WERI-Rb-1 (cell line): ENCODE measurements around the gene TSPAN18.
A peak's percentile ranks its signal among the peaks of the same experiment; 100 is the strongest.

Experiments
- DNase-seq: peaks from one replicate; pipeline ENCODE4 v3.0.0-alpha.2; 2020
- H3K27ac ChIP-seq: fragments of 250-450 bp; sonication (Bioruptor Pico); 2 replicates; pipeline ENCODE4 v1.5.1; 2020; ENCODE audit warnings: mild to moderate bottlenecking, moderate library complexity
- H3K27me3 ChIP-seq: fragments of 250-450 bp; sonication (Bioruptor Pico); 2 replicates; pipeline ENCODE4 v1.5.1; 2021; ENCODE audit warnings: mild to moderate bottlenecking, low read depth, moderate library complexity; ENCODE audit not compliant: insufficient read depth, severe bottlenecking
- H3K36me3 ChIP-seq: fragments of 250-450 bp; sonication (Bioruptor Pico); 2 replicates; pipeline ENCODE4 v1.5.1; 2020; ENCODE audit warnings: mild to moderate bottlenecking, moderate library complexity
- H3K4me3 ChIP-seq: 2 replicates; pipeline ENCODE4 v1.5.1; 2011; ENCODE audit warnings: low read depth, mild to moderate bottlenecking, control low read depth, low read length
- H3K9me3 ChIP-seq: fragments of 250-450 bp; sonication (Bioruptor Pico); 2 replicates; pipeline ENCODE4 v1.5.1; 2021; ENCODE audit warnings: mild to moderate bottlenecking, moderate library complexity; ENCODE audit not compliant: severe bottlenecking
- TF ChIP-seq, protein P1 (sequence below): IDR thresholded peaks from 2 replicates; pipeline ENCODE4 v1.5.1; 2011; ENCODE audit warnings: low read depth, mild to moderate bottlenecking, control low read depth, inconsistent platforms, low read length

TSPAN18 gene

DNA sequence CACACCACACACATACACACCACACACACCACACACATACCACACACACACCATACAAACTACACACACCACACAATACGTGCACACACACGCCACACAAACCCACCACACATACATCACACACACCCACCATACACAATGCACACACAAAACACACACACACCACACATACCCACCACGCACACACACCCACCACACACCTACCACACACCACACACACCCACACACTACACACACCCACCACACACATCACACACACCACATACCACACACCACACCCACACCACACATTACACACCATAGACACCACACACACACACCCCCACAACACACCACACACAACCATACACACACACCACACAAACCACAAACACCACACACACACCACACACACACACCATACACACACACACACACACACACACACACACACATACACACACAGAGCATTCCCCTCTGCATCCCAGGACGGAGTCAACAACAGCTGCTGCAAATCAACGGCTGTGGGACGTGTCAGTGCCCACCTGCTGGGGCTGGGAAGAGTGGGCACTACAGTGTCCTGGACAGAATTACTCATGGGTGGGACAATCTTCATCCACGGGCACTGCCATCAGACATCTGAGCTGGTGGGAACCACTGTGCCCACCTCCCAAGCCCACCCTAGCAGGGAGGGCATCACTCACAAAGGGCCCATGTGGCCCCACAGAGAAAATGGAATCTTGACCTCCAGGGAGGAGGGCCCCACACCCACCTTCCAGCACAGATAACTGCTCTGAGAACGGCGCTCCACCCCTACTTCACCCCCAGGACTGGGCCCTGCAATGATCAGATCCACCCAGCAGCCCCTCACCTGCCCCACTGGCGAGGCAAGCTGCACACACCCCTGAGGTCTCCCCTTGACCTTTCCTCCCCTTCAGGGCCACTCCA lies 215.5 kb downstream of the TSPAN18 start:
- Histone ChIP-seq H3K27me3 (no peaks in the 10 kb centered on the region), H3K9me3 (no peaks in the 10 kb centered on the region), H3K4me3 (no peak overlapping the region), H3K36me3 (peaks cover 79% of the 10 kb centered on the region), H3K27ac (no peak overlapping the region; the same call in 1 of the 2 replicates)
- TF ChIP-seq, protein P1, sequence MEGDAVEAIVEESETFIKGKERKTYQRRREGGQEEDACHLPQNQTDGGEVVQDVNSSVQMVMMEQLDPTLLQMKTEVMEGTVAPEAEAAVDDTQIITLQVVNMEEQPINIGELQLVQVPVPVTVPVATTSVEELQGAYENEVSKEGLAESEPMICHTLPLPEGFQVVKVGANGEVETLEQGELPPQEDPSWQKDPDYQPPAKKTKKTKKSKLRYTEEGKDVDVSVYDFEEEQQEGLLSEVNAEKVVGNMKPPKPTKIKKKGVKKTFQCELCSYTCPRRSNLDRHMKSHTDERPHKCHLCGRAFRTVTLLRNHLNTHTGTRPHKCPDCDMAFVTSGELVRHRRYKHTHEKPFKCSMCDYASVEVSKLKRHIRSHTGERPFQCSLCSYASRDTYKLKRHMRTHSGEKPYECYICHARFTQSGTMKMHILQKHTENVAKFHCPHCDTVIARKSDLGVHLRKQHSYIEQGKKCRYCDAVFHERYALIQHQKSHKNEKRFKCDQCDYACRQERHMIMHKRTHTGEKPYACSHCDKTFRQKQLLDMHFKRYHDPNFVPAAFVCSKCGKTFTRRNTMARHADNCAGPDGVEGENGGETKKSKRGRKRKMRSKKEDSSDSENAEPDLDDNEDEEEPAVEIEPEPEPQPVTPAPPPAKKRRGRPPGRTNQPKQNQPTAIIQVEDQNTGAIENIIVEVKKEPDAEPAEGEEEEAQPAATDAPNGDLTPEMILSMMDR: no peak
- no peak for DNase-seq

DNA sequence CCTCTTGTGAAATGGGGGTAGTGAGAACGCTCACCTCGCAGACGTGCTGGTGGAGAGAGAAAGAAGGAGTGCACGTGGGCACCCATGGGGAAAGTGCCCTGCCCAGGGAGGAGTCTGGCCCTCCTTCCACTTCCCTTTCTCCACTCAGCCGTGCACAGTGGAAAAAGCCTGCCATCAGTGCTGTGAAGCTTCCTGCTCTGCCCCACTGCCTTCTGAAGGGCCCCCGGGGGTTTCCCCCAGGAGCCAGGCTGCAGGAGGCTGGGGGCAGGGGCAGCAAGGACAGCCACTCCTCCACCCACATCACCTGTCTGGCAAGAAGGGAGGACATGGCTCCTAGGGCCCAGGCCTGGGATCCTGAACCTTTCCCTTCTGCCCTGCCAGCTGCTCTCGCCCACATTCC lies 216.4 kb downstream of the TSPAN18 start:
- H3K4me3 ChIP-seq: no peak overlapping the region
- H3K36me3 ChIP-seq: peaks cover 79% of the 10 kb centered on the region
- no peaks in the 10 kb centered on the region for H3K27me3 ChIP-seq
- H3K9me3 ChIP-seq: no peaks in the 10 kb centered on the region
- no peak overlapping the region; the same call in 1 of the 2 replicates for H3K27ac ChIP-seq
- TF ChIP-seq, protein P1: no peak
- DNase-seq: no peak

DNA sequence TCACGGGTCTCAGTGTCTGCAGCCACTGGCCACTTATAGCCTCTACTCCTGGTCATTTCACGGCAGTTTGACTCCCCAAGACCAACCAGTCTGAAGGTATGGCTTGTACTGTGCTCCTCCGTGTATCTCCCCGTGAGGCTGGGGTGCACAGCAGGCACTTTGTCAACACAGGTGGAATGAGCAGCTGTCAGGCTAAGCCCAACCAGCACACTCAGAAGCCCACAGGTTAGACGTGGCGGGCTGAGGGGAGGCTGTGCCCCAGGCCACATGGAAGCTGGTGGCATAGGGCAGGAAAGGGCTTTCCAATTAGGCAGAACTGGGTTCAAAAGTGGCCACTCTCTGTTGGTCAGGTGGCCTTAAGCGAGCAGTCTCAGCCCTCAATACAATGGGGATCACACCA lies 216.9 kb downstream of the TSPAN18 start:
- Histone ChIP-seq H3K27ac (no peak overlapping the region), H3K4me3 (no peak overlapping the region), H3K27me3 (no peaks in the 10 kb centered on the region), H3K9me3 (no peaks in the 10 kb centered on the region), H3K36me3 (peaks cover 81% of the 10 kb centered on the region)
- TF ChIP-seq, protein P1: no peak
- no peak for DNase-seq

DNA sequence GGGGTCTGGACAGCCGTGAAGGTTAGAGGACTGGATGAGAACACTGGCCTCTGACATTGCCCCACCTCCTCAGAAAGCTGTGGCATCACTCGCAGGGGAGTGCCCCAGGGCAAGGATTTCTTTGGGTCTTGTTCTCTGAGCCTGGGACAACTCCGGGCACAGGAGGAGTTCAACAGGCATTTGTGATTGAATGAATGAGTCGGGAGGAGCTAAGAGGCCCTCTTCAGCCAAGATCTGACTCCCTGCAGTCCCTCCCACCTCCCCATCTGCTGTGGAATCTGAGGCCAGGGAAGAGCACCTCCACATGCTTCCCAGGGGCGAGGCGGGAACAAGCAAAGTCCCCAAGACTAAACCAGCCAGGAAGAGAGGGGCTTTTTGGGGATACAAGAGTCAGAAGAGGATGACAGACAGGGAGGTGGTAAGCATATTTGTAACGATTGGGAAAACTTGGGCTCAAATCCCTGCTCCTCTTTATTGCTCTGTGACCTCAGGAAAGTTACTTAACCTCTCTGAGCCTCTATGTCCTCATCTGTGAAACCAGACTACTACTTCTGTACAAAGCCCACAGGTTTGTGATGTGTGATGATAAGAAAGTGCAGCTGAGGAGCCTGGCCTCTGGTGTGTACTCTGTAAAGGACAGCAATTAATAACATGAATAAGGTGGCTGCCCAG lies 217.6 kb downstream of the TSPAN18 start:
- Histone ChIP-seq H3K9me3 (no peaks in the 10 kb centered on the region), H3K27ac (no peak overlapping the region), H3K36me3 (peaks cover 80% of the 10 kb centered on the region), H3K4me3 (no peak overlapping the region), H3K27me3 (no peaks in the 10 kb centered on the region)
- TF ChIP-seq, protein P1: peak; percentile 30; the same call in 1 of the 2 replicates
- DNase-seq: no peak

DNA sequence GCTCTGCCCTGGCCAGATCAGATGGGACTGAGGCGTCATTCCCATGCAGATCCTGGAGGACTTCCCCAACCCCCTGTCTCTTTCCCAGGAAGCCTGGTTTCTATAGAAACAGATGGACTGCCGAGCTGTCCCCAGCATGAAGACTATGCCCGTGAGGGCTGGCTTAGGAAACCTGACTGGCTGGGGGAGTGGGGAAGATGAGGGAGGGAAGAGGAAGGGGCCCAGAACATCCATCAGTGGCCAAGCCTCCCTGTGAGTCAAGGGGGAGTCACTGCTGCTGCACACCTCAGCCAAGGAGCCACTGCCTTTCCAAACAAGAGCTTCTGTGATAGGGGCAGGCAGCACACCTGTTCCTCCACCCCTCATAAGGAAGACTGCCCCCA lies 218.1 kb downstream of the TSPAN18 start:
- DNase-seq: no peak
- H3K27me3 ChIP-seq: no peaks in the 10 kb centered on the region
- TF ChIP-seq, protein P1: no peak
- no peak overlapping the region for H3K27ac ChIP-seq
- no peak overlapping the region for H3K4me3 ChIP-seq
- peaks cover 77% of the 10 kb centered on the region for H3K36me3 ChIP-seq
- no peaks in the 10 kb centered on the region for H3K9me3 ChIP-seq
